SJSA1 (cell line): ENCODE data around the gene BMPR1B. TPM values are rescaled to one million over a fixed set of nuclear protein-coding genes. Genes with fewer than 3 reads are reported as not detected.

Experiments used
- DNase-seq, 2 experiments: peaks; one replicate each; pipeline ENCODE4 v3.0.0-alpha.2; 2015 to 2020; ENCODE audit warnings: low spot score in 2 of 2, low read depth in 1 of 2
- H3K27ac ChIP-seq: fragments of 250-450 bp; sonication (Bioruptor Pico); 2 replicates; pipeline ENCODE4 v1.5.1; 2020; ENCODE audit warnings: mild to moderate bottlenecking, moderate library complexity
- H3K27me3 ChIP-seq: fragments of 250-450 bp; sonication (Bioruptor Pico); replicated peaks from 2 replicates; pipeline ENCODE4 v1.5.1; 2020; ENCODE audit warnings: mild to moderate bottlenecking, moderate library complexity
- H3K36me3 ChIP-seq: fragments of 250-450 bp; sonication (Bioruptor Pico); 2 replicates; pipeline ENCODE4 v1.5.1; 2020; ENCODE audit warnings: mild to moderate bottlenecking
- H3K4me1 ChIP-seq: fragments of 250-450 bp; sonication (Bioruptor Pico); replicated peaks from 2 replicates; pipeline ENCODE4 v1.6.1; 2021; ENCODE audit warnings: mild to moderate bottlenecking
- H3K4me3 ChIP-seq: fragments of 250-450 bp; sonication (Bioruptor Pico); 2 replicates; pipeline ENCODE4 v1.5.1; 2020; ENCODE audit warnings: mild to moderate bottlenecking
- H3K9me3 ChIP-seq: fragments of 250-450 bp; sonication (Bioruptor Pico); replicated peaks from 2 replicates; pipeline ENCODE4 v1.5.1; 2020; ENCODE audit warnings: mild to moderate bottlenecking
- total RNA-seq: library from RNA; depleted of rRNA; stranded (reverse); fragments of >200 nt; shearing (Covaris generic); gene quantifications from 2 replicates; pipeline ENCODE4 v1.2.3, GENCODE V29; 2014

BMPR1B gene
- total RNA-seq, 1 experiment from 2014 or later, result 0.03 TPM

DNA sequence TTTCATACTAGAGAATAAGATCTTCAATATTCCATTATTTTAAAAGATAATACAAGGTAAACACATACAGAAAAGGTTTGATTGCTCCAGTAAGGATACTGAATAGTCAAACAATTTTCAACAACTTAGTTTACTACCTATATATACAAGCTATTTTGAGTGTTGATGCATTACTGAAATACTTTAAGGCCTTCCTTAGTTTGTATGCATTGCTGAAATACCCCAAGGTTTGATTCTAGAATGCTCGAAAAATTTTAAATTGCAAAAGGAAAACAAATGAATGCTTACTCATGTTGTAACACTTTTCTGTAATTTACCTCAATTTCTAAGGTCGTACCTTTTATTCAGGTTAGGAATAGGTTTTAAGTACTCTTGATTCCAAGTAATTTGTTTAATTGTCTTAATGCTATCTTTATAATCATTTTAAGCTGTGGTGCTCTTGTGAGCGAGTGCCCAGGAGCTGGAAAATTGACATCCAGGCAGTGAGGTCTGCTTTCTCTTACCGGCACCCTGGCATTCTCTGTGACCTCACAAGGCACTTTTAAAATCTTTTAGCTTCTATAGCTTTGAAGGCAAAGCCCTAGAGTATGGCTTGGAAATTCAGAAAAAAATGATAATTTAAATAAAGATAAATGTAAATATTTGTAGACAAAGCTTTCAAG is 114.0 kb downstream of the BMPR1B start:
- Histone ChIP-seq H3K36me3 (no peaks in the 10 kb centered on the region), H3K27ac (no peak overlapping the region), H3K27me3 (no peaks in the 10 kb centered on the region), H3K4me3 (no peak overlapping the region), H3K9me3 (no peaks in the 10 kb centered on the region), H3K4me1 (no peaks in the 10 kb centered on the region)
- no peak for DNase-seq

DNA sequence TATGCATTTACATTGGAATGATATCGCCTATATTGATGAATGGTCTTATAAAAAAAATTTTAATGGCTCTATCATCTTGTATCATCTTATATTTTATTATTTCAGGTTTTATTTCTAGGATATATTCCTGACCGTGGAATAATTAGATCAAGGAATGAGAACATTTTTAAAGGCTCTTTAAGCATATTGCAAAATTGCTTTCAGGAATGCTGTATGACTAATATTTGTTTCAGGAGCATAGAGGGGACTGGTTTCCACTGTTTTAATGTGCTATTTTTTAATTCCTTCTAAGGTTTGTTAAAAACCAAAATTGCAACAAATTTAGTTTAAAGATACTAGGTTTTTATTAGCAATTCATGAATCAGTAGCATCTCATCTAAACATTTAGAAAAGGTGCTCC is 120.2 kb downstream of the BMPR1B start:
- no peak for DNase-seq
- Histone ChIP-seq H3K9me3 (no peaks in the 10 kb centered on the region), H3K27me3 (no peaks in the 10 kb centered on the region), H3K4me1 (0 out of 2 replicates have a peak, but pooled peaks cover 4% of the 10 kb centered on the region), H3K27ac (no peak overlapping the region), H3K4me3 (no peak overlapping the region), H3K36me3 (no peaks in the 10 kb centered on the region)

DNA sequence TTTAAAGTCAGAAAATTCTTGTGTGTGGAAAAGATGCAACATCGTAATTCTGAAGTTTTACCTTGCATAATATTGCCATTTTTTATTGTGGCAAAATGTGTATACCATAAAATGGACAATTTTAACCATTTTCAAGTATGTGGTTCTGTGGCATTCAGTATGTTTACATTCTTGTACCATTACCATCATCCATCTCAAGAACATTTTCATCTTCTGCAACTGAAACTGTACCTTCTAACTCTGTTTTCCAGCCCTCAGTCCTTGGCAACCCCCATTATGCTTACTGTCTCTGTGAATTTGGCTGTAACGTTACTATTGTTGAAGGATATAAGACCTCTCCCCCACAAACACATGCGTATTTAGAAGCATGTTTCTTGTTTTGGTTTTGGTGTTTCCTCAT is 123.2 kb downstream of the BMPR1B start:
- Histone ChIP-seq H3K4me1 (0 out of 2 replicates have a peak, but pooled peaks cover 4% of the 10 kb centered on the region), H3K36me3 (no peaks in the 10 kb centered on the region), H3K27me3 (no peaks in the 10 kb centered on the region), H3K27ac (no peak overlapping the region), H3K9me3 (no peaks in the 10 kb centered on the region), H3K4me3 (no peak overlapping the region)
- DNase-seq, result peak in 1 of 2 experiments; percentile 1

DNA sequence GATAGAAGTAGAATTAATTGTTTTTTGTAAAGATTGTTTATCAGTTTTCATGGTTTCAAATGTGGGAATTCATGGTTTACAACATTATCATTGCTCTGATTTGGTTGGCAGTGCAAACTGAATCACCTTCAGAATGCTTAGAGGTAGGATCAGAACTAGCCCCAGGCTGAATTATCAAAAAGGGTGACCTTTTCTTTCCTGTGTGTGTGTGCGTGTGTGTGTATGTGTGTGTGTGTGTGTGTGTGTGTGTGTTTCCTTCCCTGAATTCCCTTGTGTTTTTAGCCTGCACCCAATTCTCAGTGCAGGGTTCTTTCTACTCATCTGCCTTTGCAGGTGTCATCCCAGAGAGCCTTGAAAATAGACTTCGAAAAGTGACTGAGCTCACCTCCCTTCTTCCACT is 125.0 kb downstream of the BMPR1B start:
- no peak overlapping the region for H3K4me3 ChIP-seq
- H3K4me1 ChIP-seq, result 0 out of 2 replicates have a peak, but pooled peaks cover 4% of the 10 kb centered on the region
- no peaks in the 10 kb centered on the region for H3K36me3 ChIP-seq
- no peaks in the 10 kb centered on the region for H3K9me3 ChIP-seq
- no peak overlapping the region for H3K27ac ChIP-seq
- DNase-seq, result no peak
- no peaks in the 10 kb centered on the region for H3K27me3 ChIP-seq

GRCh38 chr4:94887027-94887426 is 129.3 kb downstream of the BMPR1B start:
- Histone ChIP-seq H3K27ac (no peak overlapping the region), H3K9me3 (no peaks in the 10 kb centered on the region), H3K4me3 (no peak overlapping the region), H3K4me1 (no peaks in the 10 kb centered on the region), H3K36me3 (no peaks in the 10 kb centered on the region), H3K27me3 (no peaks in the 10 kb centered on the region)
- DNase-seq, result no peak

- H3K36me3 ChIP-seq, result no peaks in the 10 kb centered on the region
- H3K4me3 ChIP-seq, result no peak overlapping the region
- no peaks in the 10 kb centered on the region for H3K4me1 ChIP-seq
- DNase-seq, result no peak
- H3K27ac ChIP-seq, result no peak overlapping the region
- no peaks in the 10 kb centered on the region for H3K27me3 ChIP-seq
- no peaks in the 10 kb centered on the region for H3K9me3 ChIP-seq
Observed at GRCh38 chr4:94889523-94889922, 131.8 kb downstream of the BMPR1B start.

DNA sequence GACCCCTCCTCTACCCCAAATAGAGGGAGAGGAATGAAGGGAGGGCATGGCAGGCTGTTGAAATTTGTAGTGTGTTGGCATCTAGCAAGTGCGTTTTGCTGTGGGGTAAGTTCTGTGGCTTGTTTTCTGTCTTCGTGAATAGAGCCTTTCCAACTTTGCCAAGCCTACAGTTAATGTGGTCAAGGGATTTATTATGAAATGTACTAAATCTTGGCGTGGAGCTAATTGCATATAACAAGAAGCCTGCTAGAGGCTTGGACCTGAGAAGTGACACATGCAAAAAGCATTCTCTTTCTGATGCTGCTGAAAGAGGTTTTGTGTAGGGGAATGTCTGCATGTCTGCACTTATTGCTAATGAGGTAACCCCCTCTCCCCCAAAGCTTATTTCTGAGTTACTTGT is 132.2 kb downstream of the BMPR1B start:
- Histone ChIP-seq H3K27ac (no peak overlapping the region), H3K4me1 (no peaks in the 10 kb centered on the region), H3K4me3 (no peak overlapping the region), H3K27me3 (no peaks in the 10 kb centered on the region), H3K36me3 (no peaks in the 10 kb centered on the region), H3K9me3 (no peaks in the 10 kb centered on the region)
- DNase-seq, result no peak

DNA sequence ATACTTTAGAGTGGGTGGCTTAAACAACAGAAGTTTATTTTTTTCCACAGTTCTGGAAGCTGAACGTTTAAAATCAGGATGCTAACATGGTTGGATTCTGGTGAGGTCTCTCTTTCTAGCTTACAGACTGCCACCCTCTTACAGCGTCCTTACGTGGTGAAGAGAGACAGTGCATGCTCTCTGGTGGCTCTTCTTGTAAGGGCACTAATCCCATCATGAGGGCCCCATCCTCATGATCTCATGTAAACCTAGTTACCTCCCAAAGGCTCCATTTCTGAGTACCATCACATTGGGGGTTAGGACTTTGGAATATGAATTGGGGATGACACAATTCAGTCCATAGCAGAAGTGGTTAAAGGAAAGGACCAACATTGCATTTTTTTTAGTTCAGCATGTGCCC is 132.8 kb downstream of the BMPR1B start:
- no peaks in the 10 kb centered on the region for H3K36me3 ChIP-seq
- no peak overlapping the region for H3K4me3 ChIP-seq
- H3K27me3 ChIP-seq, result no peaks in the 10 kb centered on the region
- no peak overlapping the region for H3K27ac ChIP-seq
- no peaks in the 10 kb centered on the region for H3K9me3 ChIP-seq
- no peaks in the 10 kb centered on the region for H3K4me1 ChIP-seq
- no peak for DNase-seq

- Histone ChIP-seq H3K36me3 (no peaks in the 10 kb centered on the region), H3K27ac (no peak overlapping the region), H3K4me1 (no peaks in the 10 kb centered on the region), H3K27me3 (no peaks in the 10 kb centered on the region), H3K4me3 (no peak overlapping the region), H3K9me3 (no peaks in the 10 kb centered on the region)
- DNase-seq, result no peak
Observed at GRCh38 chr4:94892051-94892450, 134.3 kb downstream of the BMPR1B start.

DNA sequence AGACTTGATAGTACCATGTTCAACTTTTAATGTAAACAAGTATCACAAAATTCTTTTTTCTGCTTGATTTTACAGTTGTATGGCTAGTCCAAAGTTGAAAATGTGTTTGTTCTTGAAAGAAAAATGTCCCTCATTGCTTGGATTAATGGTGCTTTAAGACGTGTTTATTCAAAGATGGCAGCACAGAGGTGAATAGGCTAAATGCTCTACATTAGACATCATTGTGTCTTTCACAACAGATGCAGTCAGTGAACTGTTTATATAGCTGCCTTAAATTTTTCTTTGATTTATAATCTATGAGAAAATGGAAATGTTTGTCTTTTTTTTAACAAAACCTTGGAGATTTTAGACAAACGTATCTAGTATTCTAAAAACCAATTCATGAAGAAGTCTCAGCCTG is 137.3 kb downstream of the BMPR1B start:
- Histone ChIP-seq H3K9me3 (no peaks in the 10 kb centered on the region), H3K4me1 (no peaks in the 10 kb centered on the region), H3K36me3 (no peaks in the 10 kb centered on the region), H3K4me3 (no peak overlapping the region), H3K27ac (no peak overlapping the region), H3K27me3 (no peaks in the 10 kb centered on the region)
- no peak for DNase-seq

DNA sequence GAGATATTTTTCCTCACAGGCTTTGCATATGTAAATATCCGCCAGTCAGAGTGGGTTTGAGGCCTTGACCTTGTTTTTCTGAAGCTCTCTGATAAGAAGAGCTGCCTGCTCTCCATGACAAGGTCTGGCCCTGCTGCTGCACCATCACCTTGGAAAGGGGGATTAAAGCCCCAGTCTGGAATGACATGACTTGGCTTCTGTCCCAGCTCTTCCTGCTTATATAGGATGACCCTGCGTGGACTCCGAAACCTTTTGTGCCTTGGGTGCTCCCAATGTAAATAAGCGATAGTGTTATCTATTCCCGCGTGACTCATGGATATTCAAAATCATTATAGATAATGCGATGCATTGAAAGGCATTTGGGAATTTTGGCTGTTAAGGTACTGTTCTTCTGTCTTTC is 139.3 kb downstream of the BMPR1B start:
- DNase-seq, result no peak
- no peaks in the 10 kb centered on the region for H3K4me1 ChIP-seq
- no peaks in the 10 kb centered on the region for H3K36me3 ChIP-seq
- no peak overlapping the region for H3K27ac ChIP-seq
- no peaks in the 10 kb centered on the region for H3K27me3 ChIP-seq
- H3K9me3 ChIP-seq, result no peaks in the 10 kb centered on the region
- H3K4me3 ChIP-seq, result no peak overlapping the region

DNA sequence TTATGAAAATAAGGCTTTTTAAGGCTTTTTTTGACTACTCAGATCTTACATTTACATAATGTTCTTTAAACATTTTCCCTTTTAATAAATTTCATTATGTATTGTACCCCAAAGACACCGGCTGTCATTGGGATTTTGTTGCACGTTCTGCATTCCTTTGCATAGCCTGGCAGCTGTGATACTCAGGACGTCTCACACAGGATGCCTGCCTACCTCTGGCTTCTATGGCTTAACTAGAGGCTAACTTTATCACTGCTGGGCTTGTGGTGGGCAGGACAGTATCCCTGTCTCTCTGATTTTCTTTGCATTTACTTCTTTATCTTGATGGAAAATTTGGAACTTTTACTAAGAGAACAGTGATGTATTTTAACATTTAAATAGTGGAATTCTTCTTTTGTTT is 147.8 kb downstream of the BMPR1B start:
- no peak overlapping the region for H3K4me3 ChIP-seq

GRCh38 chr4:94909645-94910044 is 151.9 kb downstream of the BMPR1B start:
- Histone ChIP-seq H3K36me3 (no peaks in the 10 kb centered on the region), H3K27ac (no peak overlapping the region), H3K27me3 (no peaks in the 10 kb centered on the region), H3K9me3 (no peaks in the 10 kb centered on the region), H3K4me3 (no peak overlapping the region), H3K4me1 (no peaks in the 10 kb centered on the region)
- DNase-seq, result no peak

More for the DNA sequence above, 147.8 kb downstream of the BMPR1B start:
- Histone ChIP-seq H3K9me3 (no peaks in the 10 kb centered on the region), H3K27me3 (no peaks in the 10 kb centered on the region), H3K36me3 (no peaks in the 10 kb centered on the region), H3K27ac (no peak overlapping the region), H3K4me1 (no peaks in the 10 kb centered on the region)
- no peak for DNase-seq

DNA sequence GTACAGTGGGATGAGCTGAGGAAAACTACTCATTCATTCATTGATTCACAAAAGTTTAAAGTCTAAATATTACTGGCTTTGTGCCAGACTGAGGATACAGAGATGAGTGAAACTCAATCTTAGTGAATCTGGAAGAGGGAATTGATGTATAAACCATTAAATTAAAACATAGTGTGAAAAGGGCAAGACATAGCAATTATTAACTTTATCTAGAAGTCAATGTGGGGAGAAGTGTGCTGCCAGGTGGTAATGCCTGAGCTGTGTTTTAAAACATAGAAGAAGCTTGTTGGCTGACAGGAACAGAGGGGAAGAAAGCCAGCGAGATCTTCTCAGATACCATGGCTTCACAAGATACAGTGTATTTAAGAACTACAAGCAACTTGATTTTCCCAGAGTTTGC is 153.4 kb downstream of the BMPR1B start:
- Histone ChIP-seq H3K4me1 (no peaks in the 10 kb centered on the region), H3K36me3 (no peaks in the 10 kb centered on the region), H3K27me3 (no peaks in the 10 kb centered on the region), H3K27ac (no peak overlapping the region), H3K4me3 (no peak overlapping the region), H3K9me3 (no peaks in the 10 kb centered on the region)
- DNase-seq, result no peak

DNA sequence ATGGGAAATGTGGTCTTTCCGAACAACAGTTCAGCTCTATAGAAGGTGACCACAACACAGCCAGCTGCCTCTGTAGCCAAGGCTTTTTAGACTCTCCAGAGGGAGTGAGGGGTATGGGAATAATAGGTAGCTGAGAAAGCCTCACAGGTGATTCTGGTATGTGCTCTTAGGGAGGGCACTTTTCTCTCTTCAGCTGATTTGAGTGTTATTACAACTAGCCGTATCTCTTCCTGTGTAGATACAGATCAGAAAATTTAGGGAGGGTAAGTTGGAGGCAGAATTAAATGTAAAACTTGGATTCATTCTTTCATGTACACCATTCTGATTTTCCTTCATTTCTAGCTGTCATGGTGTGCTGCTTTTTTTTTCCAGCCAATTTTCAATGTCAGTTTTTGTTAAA is 154.9 kb downstream of the BMPR1B start:
- H3K27ac ChIP-seq, result no peak overlapping the region
- no peak overlapping the region for H3K4me3 ChIP-seq
- no peaks in the 10 kb centered on the region for H3K4me1 ChIP-seq
- no peaks in the 10 kb centered on the region for H3K9me3 ChIP-seq
- no peaks in the 10 kb centered on the region for H3K36me3 ChIP-seq
- no peak for DNase-seq
- no peaks in the 10 kb centered on the region for H3K27me3 ChIP-seq
